C4-2B (cell line): ENCODE results near the gene FAM83F.

Experiments used
- ZFX ChIP-seq: fragments of 450-650 bp; IDR thresholded peaks from 2 replicates; pipeline ENCODE4 v1.6.1; 2017
- TF ChIP-seq, protein P1 (sequence below): fragments of 450-650 bp; conservative IDR thresholded peaks from 2 replicates; pipeline ENCODE4 v1.5.1; 2017; ENCODE audit warnings: mild to moderate bottlenecking

- TF ChIP-seq, protein P1, sequence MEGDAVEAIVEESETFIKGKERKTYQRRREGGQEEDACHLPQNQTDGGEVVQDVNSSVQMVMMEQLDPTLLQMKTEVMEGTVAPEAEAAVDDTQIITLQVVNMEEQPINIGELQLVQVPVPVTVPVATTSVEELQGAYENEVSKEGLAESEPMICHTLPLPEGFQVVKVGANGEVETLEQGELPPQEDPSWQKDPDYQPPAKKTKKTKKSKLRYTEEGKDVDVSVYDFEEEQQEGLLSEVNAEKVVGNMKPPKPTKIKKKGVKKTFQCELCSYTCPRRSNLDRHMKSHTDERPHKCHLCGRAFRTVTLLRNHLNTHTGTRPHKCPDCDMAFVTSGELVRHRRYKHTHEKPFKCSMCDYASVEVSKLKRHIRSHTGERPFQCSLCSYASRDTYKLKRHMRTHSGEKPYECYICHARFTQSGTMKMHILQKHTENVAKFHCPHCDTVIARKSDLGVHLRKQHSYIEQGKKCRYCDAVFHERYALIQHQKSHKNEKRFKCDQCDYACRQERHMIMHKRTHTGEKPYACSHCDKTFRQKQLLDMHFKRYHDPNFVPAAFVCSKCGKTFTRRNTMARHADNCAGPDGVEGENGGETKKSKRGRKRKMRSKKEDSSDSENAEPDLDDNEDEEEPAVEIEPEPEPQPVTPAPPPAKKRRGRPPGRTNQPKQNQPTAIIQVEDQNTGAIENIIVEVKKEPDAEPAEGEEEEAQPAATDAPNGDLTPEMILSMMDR: no peak
- TF ChIP-seq ZFX: no peak
Measured at GRCh38 chr22:39946126-39946502, 48.6 kb upstream of the FAM83F start.
